IPS-11a (cell line): ENCODE data around the gene KCP.
"Not testable (repeated sequence)": the region's sequence is repeated elsewhere in the genome, so short reads cannot be mapped to it uniquely, and the experiment has no call there.

Source experiments
- H3K4me3 ChIP-seq: one replicate; pipeline ENCODE4 v1.5.1; 2013; ENCODE audit warnings: low read depth, low read length, control low read depth

Gene KCP

DNA sequence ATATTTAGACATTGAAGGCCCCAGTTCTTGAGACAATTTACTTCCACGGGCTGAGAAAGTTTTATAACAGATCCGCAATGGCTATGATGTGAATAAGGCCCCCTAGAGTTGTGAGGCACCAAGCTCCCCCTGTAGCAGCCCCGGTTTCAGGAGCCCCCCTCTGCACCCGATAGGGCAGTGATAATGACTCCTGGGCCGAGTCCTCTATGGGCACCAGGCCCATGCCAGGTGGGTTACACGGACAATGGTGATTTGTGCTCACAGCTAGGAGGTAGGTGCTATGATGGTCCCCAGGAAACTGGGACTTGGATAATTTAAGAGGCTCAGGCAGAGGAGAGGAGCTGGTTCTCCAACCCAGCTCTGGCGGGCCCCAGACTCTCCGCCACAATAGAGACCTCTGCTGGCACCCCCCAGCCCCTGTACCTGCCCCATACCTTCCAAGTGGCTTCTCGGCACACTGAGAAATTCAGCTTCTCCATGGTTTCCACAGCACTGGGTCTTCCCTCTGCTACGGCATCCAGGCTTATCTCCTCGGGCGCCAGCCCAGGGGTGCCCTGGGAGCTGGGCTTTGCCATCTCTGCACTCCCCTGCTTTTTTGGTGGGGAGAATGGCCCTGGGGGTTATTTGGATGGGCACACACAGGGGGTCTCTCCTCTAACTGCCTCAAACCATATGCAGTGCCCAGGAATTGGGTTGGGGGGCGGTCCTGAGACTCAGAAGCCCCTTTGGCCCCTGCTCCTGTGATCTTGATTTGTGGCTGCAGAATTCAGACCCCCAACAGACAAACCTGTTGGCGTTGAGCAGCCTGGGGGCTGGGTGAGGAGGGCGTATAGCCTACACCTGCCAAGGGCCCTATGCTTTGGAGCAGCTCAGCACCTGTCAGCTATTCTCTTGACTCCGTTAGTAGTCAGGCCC lies 12.2 kb upstream of the KCP start:
- no peak overlapping the region for H3K4me3 ChIP-seq

DNA sequence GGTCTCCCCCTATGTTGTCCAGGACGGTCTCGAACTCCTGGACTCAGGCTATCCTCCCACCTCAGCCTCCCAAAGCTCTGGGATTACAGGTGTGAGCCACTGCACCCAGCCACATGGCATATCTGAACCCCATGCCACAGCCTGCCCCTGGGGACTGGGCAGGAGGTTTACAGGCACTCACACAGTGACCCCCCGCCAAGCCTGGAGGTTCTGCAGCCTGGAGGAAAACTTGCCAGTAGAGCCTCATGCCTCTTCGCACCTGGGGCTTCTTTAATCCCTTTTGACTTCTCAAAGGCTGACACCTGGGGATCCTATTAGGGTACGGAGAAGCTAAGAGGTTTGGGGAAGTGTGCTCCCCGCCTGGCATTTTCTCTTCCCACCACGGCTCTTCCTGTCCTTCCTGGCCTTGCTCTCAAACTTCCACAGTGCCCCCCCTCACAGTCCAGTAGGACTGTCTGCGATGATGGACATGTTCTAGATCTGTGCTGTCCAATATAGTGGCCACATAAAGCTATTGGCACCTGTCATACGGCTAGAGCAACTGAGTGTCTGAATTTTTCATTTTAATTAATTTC lies 11.4 kb upstream of the KCP start:
- H3K4me3 ChIP-seq: no peak overlapping the region

GRCh38 chr7:128920913-128921582 lies 10.5 kb upstream of the KCP start:
- H3K4me3 ChIP-seq: no peak overlapping the region

GRCh38 chr7:128919881-128920799 lies 9.6 kb upstream of the KCP start:
- H3K4me3 ChIP-seq: no peak overlapping the region

DNA sequence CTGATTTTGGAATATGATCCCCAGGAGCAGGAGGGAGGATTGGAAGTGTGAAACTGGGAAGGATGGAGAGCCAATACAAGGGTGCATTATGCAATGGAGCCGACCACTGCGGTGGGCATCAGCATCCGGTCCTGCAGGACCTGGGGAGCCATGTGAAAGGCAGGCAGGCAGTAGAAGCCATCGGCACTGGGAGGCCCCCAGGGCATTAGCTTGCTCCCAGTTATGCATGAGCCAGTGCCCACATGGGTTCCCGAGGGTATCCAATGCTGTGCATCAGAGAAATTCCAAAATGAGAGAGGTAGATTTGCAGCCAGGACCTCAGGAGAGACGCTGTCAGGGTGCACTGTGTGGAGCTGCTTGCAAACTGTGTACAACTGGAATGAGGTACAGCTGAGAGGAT lies 8.7 kb upstream of the KCP start:
- H3K4me3 ChIP-seq: no peak overlapping the region

- H3K4me3 ChIP-seq: no peak overlapping the region
Measured at GRCh38 chr7:128918016-128918665, 7.6 kb upstream of the KCP start.

GRCh38 chr7:128917122-128917521 lies 6.6 kb upstream of the KCP start:
- H3K4me3 ChIP-seq: no peak overlapping the region

DNA sequence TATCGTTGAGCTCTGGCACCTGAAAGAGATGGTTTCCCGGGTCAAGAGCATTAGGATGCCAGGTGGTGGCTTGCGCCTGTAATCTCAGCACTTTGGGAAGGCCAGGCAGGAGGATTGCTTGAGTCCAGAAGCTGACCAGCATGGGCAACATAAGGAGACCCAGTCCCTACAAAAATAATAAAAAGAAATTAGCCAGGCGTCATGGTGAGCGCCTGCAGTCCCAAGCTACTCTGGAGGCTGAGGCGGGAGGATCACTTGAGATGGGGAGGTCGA lies 6.1 kb upstream of the KCP start:
- no peak overlapping the region for H3K4me3 ChIP-seq

GRCh38 chr7:128915841-128916642 lies 5.5 kb upstream of the KCP start:
- no peak overlapping the region for H3K4me3 ChIP-seq

GRCh38 chr7:128915271-128915819 lies 4.8 kb upstream of the KCP start:
- H3K4me3 ChIP-seq: peak overlapping the region; percentile 13

GRCh38 chr7:128914566-128915151 lies 4.2 kb upstream of the KCP start:
- no peak overlapping the region for H3K4me3 ChIP-seq

- no peak overlapping the region for H3K4me3 ChIP-seq
Measured at GRCh38 chr7:128913870-128914565, 3.5 kb upstream of the KCP start.

- H3K4me3 ChIP-seq: not testable (repeated sequence)
Measured at GRCh38 chr7:128912709-128913495, 2.4 kb upstream of the KCP start.

- H3K4me3 ChIP-seq: no peak overlapping the region
Measured at GRCh38 chr7:128912281-128912680, 1.8 kb upstream of the KCP start.

- H3K4me3 ChIP-seq: no peak overlapping the region
Measured at GRCh38 chr7:128911423-128912031, 1.0 kb upstream of the KCP start.

GRCh38 chr7:128909625-128910568 lies 612 bp downstream of the KCP start:
- peak overlapping the region; percentile 44 for H3K4me3 ChIP-seq
